Stimulated activated naive CD8-positive, alpha-beta T cell treated with anti-CD3 and anti-CD28 coated beads, Interleukin-15, Interleukin-2, amounts not matched to agents 100 ng/mL and 50 ng/mL, for 24 hours (primary cell): ENCODE data around the gene BCL2L14.
"Not testable (repeated sequence)": the region's sequence is repeated elsewhere in the genome, so short reads cannot be mapped to it uniquely, and the experiment has no call there.

Experiments
- H3K27ac Mint-ChIP-seq: one replicate; pipeline ENCODE4 v1.8.0; 2021; ENCODE audit warnings: mild to moderate bottlenecking, mixed read lengths
- H3K27me3 Mint-ChIP-seq: one replicate; pipeline ENCODE4 v1.8.0; 2021; ENCODE audit warnings: mixed read lengths
- H3K36me3 Mint-ChIP-seq: one replicate; pipeline ENCODE4 v1.8.0; 2021; ENCODE audit warnings: low read depth, mixed read lengths
- H3K4me1 Mint-ChIP-seq: one replicate; pipeline ENCODE4 v1.8.0; 2021; ENCODE audit warnings: low read depth, mixed read lengths
- H3K4me3 Mint-ChIP-seq: one replicate; pipeline ENCODE4 v1.8.0; 2021; ENCODE audit warnings: mild to moderate bottlenecking, mixed read lengths
- H3K9me3 Mint-ChIP-seq: one replicate; pipeline ENCODE4 v1.8.0; 2021; ENCODE audit warnings: mixed read lengths

The BCL2L14 gene

GRCh38 chr12:12115514-12115913 is 44.8 kb downstream of the BCL2L14 start:
- Mint-ChIP-seq H3K27me3 (no peaks in the 10 kb centered on the region), H3K4me1 (no peaks in the 10 kb centered on the region), H3K4me3 (no peak overlapping the region), H3K27ac (no peak overlapping the region), H3K36me3 (no peaks in the 10 kb centered on the region), H3K9me3 (no peaks in the 10 kb centered on the region)

DNA sequence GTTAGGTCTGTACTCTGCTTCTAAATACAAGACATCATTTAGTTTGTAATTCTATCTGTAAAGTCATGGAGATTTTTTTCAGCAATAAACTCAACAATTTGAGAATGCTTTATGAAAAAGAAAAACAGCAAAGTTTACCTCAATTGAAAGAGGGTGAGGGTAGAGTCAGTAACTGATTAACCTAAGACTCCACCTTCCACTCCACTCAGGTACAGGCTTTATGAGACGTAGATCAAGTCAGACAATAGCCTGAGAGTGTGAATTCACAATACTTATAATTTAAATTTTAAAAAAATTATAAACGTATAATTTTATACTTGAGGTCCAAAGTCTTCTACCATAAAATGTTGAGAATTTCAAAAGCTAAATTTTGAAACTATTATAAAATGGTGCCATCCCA is 45.9 kb downstream of the BCL2L14 start:
- no peaks in the 10 kb centered on the region for H3K27me3 Mint-ChIP-seq
- H3K9me3 Mint-ChIP-seq: no peaks in the 10 kb centered on the region
- no peak overlapping the region for H3K4me3 Mint-ChIP-seq
- H3K4me1 Mint-ChIP-seq: no peaks in the 10 kb centered on the region
- no peaks in the 10 kb centered on the region for H3K36me3 Mint-ChIP-seq
- no peak overlapping the region for H3K27ac Mint-ChIP-seq

DNA sequence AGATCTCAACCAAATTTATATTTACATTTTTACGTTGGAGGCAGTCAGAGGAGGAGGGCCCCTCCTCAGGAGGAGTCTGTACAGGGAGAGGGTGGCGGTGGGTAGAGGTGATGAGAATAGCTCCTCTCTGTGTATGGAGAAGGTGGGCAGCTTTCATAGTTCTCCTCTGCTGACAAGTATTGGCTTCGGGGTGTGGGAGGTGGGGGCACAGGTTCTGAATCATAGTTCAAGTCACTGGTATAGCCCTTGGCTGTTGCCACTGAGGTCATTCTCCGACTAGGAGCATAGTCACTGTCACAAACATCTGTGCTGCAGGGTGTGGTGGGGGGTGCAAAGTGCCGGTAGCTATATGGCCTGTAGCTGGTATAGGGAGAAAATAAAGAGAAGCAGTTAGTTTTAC is 50.3 kb downstream of the BCL2L14 start:
- Mint-ChIP-seq H3K36me3 (no peaks in the 10 kb centered on the region), H3K9me3 (no peaks in the 10 kb centered on the region), H3K4me1 (no peaks in the 10 kb centered on the region), H3K4me3 (no peak overlapping the region), H3K27me3 (no peaks in the 10 kb centered on the region), H3K27ac (no peak overlapping the region)

DNA sequence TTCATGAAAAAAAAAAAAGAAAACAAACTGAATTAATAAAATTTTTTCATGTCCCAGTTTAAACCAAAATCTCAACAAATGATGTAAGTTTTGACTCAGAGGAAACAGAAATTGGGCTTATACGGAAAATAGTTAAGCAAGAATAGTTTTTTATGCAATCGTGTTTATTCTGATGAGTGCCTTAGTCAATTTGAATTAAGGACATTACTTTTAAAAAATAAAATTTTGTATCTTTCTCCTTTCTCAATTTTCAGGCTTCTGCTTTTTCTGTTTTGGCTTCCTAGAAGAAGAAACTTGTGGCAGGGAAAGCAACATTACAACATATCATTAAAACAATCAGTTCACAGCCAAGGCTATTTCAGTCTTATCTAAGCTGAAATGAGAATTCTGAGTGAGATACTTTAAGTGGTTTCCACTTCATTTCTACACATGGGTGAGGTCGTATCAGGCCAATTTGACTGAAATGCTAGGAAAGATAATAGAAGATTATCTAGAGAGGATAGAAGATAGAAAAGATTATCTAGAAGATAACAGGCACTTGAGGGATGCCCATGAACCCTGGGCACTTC is 52.4 kb downstream of the BCL2L14 start:
- no peaks in the 10 kb centered on the region for H3K4me1 Mint-ChIP-seq
- no peaks in the 10 kb centered on the region for H3K36me3 Mint-ChIP-seq

DNA sequence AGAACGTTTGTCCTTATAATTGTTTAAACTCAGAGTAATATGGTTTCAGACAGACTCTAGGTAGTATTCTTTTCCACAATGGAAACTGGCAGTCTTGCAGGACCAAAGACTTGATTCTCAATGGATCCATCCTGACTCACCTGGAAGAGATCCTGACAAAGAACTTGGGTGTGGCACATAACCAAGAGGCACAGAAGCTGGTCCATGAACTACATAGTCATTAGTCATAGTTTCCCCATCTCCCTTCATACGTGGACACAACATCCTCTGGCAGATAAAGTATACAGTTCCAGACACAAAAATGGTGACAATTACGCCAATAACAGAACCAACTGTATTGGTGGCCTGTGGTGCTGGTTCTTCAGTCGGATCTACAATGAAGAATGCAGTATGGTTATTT is 55.8 kb downstream of the BCL2L14 start:
- no peaks in the 10 kb centered on the region for H3K4me1 Mint-ChIP-seq
- H3K4me3 Mint-ChIP-seq: no peak overlapping the region
- no peak overlapping the region for H3K27ac Mint-ChIP-seq
- H3K27me3 Mint-ChIP-seq: no peaks in the 10 kb centered on the region
- no peaks in the 10 kb centered on the region for H3K36me3 Mint-ChIP-seq
- no peaks in the 10 kb centered on the region for H3K9me3 Mint-ChIP-seq

More for the DNA sequence above, 52.4 kb downstream of the BCL2L14 start:
- H3K4me3 Mint-ChIP-seq: no peak overlapping the region
- H3K9me3 Mint-ChIP-seq: no peaks in the 10 kb centered on the region
- H3K27me3 Mint-ChIP-seq: no peaks in the 10 kb centered on the region
- H3K27ac Mint-ChIP-seq: no peak overlapping the region

DNA sequence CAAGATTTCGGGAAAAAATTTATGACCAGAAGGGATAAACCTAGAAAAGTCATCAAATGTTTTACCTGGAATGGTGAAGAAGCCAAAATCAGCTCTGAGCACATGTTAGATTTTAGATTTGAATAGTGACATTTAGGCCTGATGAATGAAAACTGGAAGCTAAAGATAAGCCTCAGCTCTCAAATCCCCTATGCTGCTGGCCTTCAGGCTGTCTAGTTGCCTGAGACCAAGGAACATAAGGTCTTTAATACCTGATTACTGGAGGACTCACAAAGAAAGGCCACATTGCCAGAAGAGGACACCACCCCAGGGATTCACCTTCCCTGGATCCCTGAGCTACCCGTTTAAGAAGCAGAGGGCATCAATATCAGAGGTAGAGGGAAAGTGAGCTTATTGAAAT is 56.6 kb downstream of the BCL2L14 start:
- H3K4me3 Mint-ChIP-seq: no peak overlapping the region
- no peaks in the 10 kb centered on the region for H3K36me3 Mint-ChIP-seq
- no peaks in the 10 kb centered on the region for H3K4me1 Mint-ChIP-seq
- no peaks in the 10 kb centered on the region for H3K27me3 Mint-ChIP-seq
- no peak overlapping the region for H3K27ac Mint-ChIP-seq
- H3K9me3 Mint-ChIP-seq: no peaks in the 10 kb centered on the region

DNA sequence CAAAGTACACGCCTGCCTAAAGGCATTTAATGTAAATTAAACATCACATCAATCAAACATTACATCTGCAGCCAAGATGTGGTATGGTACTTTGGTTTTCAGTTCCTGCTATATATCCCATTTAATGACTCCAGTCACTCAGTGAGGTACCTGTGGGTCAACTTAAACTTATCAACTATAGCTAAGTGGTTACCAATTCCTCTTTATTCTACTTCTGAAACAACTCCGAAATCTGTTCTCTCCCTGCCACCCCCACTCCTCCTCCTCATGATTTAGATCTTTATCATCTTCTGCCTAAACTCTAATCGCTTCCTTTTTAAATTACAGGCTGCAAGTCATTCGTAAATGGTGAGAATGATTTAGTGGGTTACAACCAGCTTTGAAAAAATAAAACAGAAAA is 57.9 kb downstream of the BCL2L14 start:
- Mint-ChIP-seq H3K27ac (no peak overlapping the region), H3K9me3 (no peaks in the 10 kb centered on the region), H3K4me3 (no peak overlapping the region), H3K4me1 (no peaks in the 10 kb centered on the region), H3K27me3 (no peaks in the 10 kb centered on the region), H3K36me3 (no peaks in the 10 kb centered on the region)

GRCh38 chr12:12133259-12133658 is 62.5 kb downstream of the BCL2L14 start:
- H3K27ac Mint-ChIP-seq: no peak overlapping the region
- peaks cover 8% of the 10 kb centered on the region for H3K36me3 Mint-ChIP-seq
- H3K9me3 Mint-ChIP-seq: no peaks in the 10 kb centered on the region
- H3K4me1 Mint-ChIP-seq: no peaks in the 10 kb centered on the region
- H3K27me3 Mint-ChIP-seq: peaks cover 6% of the 10 kb centered on the region
- H3K4me3 Mint-ChIP-seq: no peak overlapping the region

DNA sequence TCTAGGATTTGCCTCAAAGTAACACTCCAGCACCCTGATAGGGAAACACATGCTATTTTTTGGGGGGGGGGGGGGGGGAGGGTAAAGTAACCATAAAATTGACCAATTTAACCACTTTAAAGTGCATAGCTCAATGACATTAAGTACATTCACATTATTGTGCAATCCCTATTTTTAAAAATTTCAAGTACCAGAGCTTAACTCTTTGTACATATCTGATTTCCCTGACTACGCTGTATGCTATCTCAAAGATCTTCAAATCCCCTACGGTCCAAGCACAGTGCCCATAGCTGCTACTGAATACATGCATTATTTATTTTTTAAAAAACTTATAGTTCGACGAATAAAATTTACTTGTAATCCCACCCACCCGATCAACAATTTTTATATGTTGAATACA is 63.0 kb downstream of the BCL2L14 start:
- H3K27me3 Mint-ChIP-seq: peaks cover 6% of the 10 kb centered on the region
- H3K27ac Mint-ChIP-seq: no peak overlapping the region
- H3K4me1 Mint-ChIP-seq: no peaks in the 10 kb centered on the region
- peaks cover 10% of the 10 kb centered on the region for H3K36me3 Mint-ChIP-seq
- no peak overlapping the region for H3K4me3 Mint-ChIP-seq
- H3K9me3 Mint-ChIP-seq: no peaks in the 10 kb centered on the region

GRCh38 chr12:12138203-12139154 is 67.7 kb downstream of the BCL2L14 start:
- no peaks in the 10 kb centered on the region for H3K9me3 Mint-ChIP-seq
- H3K4me1 Mint-ChIP-seq: no peaks in the 10 kb centered on the region
- no peak overlapping the region for H3K27ac Mint-ChIP-seq
- no peak overlapping the region for H3K4me3 Mint-ChIP-seq
- H3K36me3 Mint-ChIP-seq: peaks cover 10% of the 10 kb centered on the region
- H3K27me3 Mint-ChIP-seq: peaks cover 6% of the 10 kb centered on the region

GRCh38 chr12:12141000-12141399 is 70.3 kb downstream of the BCL2L14 start:
- Mint-ChIP-seq H3K27me3 (no peaks in the 10 kb centered on the region), H3K4me1 (no peaks in the 10 kb centered on the region), H3K9me3 (no peaks in the 10 kb centered on the region), H3K36me3 (peaks cover 5% of the 10 kb centered on the region), H3K27ac (no peak overlapping the region), H3K4me3 (no peak overlapping the region)

- H3K27me3 Mint-ChIP-seq, H3K36me3 Mint-ChIP-seq: not testable (repeated sequence)
These were observed 73.8 kb downstream of the BCL2L14 start for GRCh38 chr12:12144531-12144930.

DNA sequence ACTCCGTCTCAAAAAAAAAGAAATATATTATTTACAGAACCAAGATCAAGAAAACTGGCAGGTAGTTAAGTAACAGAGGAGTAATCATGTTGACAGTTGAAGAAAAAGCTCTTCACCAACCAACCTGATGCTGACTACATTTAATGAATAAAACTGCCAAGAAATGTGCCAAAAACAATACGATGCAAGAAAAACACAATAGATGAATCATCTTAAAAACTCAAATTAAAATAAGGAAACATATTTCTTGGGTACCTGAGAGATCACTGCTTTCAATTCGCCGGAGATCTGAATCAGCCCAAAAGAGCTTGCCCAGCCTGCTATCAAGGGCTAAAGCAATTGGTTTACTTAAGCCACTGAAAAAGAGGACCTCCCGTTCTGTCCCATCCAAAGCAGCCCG is 76.4 kb downstream of the BCL2L14 start:
- H3K36me3 Mint-ChIP-seq: peaks cover 9% of the 10 kb centered on the region
- H3K4me1 Mint-ChIP-seq: no peaks in the 10 kb centered on the region
- no peaks in the 10 kb centered on the region for H3K27me3 Mint-ChIP-seq
- H3K4me3 Mint-ChIP-seq: no peak overlapping the region
- H3K27ac Mint-ChIP-seq: no peak overlapping the region
- no peaks in the 10 kb centered on the region for H3K9me3 Mint-ChIP-seq

More at GRCh38 chr12:12144531-12144930, 73.8 kb downstream of the BCL2L14 start:
- not testable (repeated sequence) for H3K27ac Mint-ChIP-seq, H3K4me1 Mint-ChIP-seq, H3K9me3 Mint-ChIP-seq, H3K4me3 Mint-ChIP-seq
